Loucy (cell line): ENCODE measurements around the gene NDST4.

Experiments used
- H2AFZ ChIP-seq: fragments of 200-600 bp; sonication (generic); 2 replicates; pipeline ENCODE4 v1.6.0; 2016; ENCODE audit warnings: antibody characterized with exemption, mild to moderate bottlenecking, low read length, moderate library complexity
- H3F3A ChIP-seq: fragments of 200-600 bp; 2 replicates; pipeline ENCODE4 v1.6.0; 2016; ENCODE audit warnings: antibody characterized with exemption, low read depth, mild to moderate bottlenecking
- H3K27me3 ChIP-seq: fragments of 200-600 bp; sonication (generic); 2 replicates; pipeline ENCODE4 v1.6.1; 2014; ENCODE audit warnings: low read length, mild to moderate bottlenecking; ENCODE audit not compliant: insufficient read depth, poor library complexity, severe bottlenecking
- H3K36me3 ChIP-seq: fragments of 200-600 bp; sonication (generic); 2 replicates; pipeline ENCODE4 v1.6.1; 2016; ENCODE audit warnings: low read length; ENCODE audit not compliant: insufficient read depth
- H3K4me1 ChIP-seq: fragments of 200-600 bp; sonication (generic); 2 replicates; pipeline ENCODE4 v1.5.1; 2014; ENCODE audit warnings: low read length, mild to moderate bottlenecking; ENCODE audit not compliant: insufficient read depth, poor library complexity, severe bottlenecking
- H3K4me2 ChIP-seq: fragments of 200-600 bp; sonication (generic); 2 replicates; pipeline ENCODE4 v1.6.0; 2014; ENCODE audit warnings: antibody characterized with exemption, low read length, low read depth, mild to moderate bottlenecking; ENCODE audit not compliant: poor library complexity, severe bottlenecking
- H3K4me3 ChIP-seq: fragments of 200-600 bp; sonication (generic); 2 replicates; pipeline ENCODE4 v1.5.1; 2014; ENCODE audit warnings: low read length, mild to moderate bottlenecking, mixed read lengths; ENCODE audit not compliant: poor library complexity, severe bottlenecking
- H3K79me2 ChIP-seq: fragments of 200-600 bp; sonication (generic); 2 replicates; pipeline ENCODE4 v1.6.1; 2014; ENCODE audit warnings: low read length; ENCODE audit not compliant: insufficient read depth
- H3K9ac ChIP-seq: fragments of 200-600 bp; sonication (generic); 2 replicates; pipeline ENCODE4 v1.6.0; 2014; ENCODE audit warnings: mild to moderate bottlenecking, low read depth, low read length, moderate library complexity; ENCODE audit not compliant: poor library complexity, severe bottlenecking
- H3K9me2 ChIP-seq: fragments of 200-600 bp; sonication (generic); replicated peaks from 2 replicates; pipeline ENCODE4 v1.6.1; 2016; ENCODE audit warnings: low read depth, low read length, mixed read lengths
- H3K9me3 ChIP-seq: fragments of 200-600 bp; sonication (generic); 2 replicates; pipeline ENCODE4 v1.6.1; 2014; ENCODE audit warnings: mild to moderate bottlenecking, antibody characterized with exemption, low read length, low read depth; ENCODE audit not compliant: insufficient read depth
- H4K20me1 ChIP-seq: fragments of 200-600 bp; sonication (generic); 2 replicates; pipeline ENCODE4 v1.6.0; 2014; ENCODE audit warnings: antibody characterized with exemption, low read length, mild to moderate bottlenecking; ENCODE audit not compliant: insufficient read depth, poor library complexity, severe bottlenecking
- CTCF ChIP-seq: fragments of 200-600 bp; sonication (generic); conservative IDR thresholded peaks from 2 replicates; pipeline ENCODE4 v1.5.1; 2014; ENCODE audit warnings: mild to moderate bottlenecking, antibody characterized with exemption, low read length
- EZH2phosphoT487 ChIP-seq: fragments of 200-600 bp; IDR thresholded peaks from 2 replicates; pipeline ENCODE4 v1.6.1; 2018; ENCODE audit warnings: antibody characterized with exemption, mild to moderate bottlenecking, moderate library complexity, borderline replicate concordance

NDST4 gene

GRCh38 chr4:115149106-115149505 is 35.7 kb upstream of the NDST4 start:
- no peak overlapping the region for H3K4me2 ChIP-seq
- H3K9ac ChIP-seq: no peak overlapping the region
- H3K4me1 ChIP-seq: no peaks in the 10 kb centered on the region
- no peaks in the 10 kb centered on the region for H3K9me2 ChIP-seq
- no peaks in the 10 kb centered on the region for H3K79me2 ChIP-seq
- no peaks in the 10 kb centered on the region for H3K9me3 ChIP-seq
- no peaks in the 10 kb centered on the region for H3F3A ChIP-seq
- H4K20me1 ChIP-seq: no peaks in the 10 kb centered on the region
- no peak overlapping the region for H3K4me3 ChIP-seq
- TF ChIP-seq EZH2phosphoT487 (no peak), CTCF (no peak)
- H2AFZ ChIP-seq: no peak overlapping the region
- H3K36me3 ChIP-seq: no peaks in the 10 kb centered on the region
- H3K27me3 ChIP-seq: no peaks in the 10 kb centered on the region

GRCh38 chr4:115145393-115146160 is 32.2 kb upstream of the NDST4 start:
- no peaks in the 10 kb centered on the region for H4K20me1 ChIP-seq
- no peaks in the 10 kb centered on the region for H3K36me3 ChIP-seq
- H3K9me2 ChIP-seq: no peaks in the 10 kb centered on the region
- no peak overlapping the region for H3K9ac ChIP-seq
- no peak overlapping the region for H3K4me2 ChIP-seq
- H2AFZ ChIP-seq: no peak overlapping the region
- TF ChIP-seq EZH2phosphoT487: no peak
- no peak for TF ChIP-seq CTCF
- H3K79me2 ChIP-seq: no peaks in the 10 kb centered on the region
- H3F3A ChIP-seq: no peaks in the 10 kb centered on the region
- H3K4me3 ChIP-seq: no peak overlapping the region
- H3K27me3 ChIP-seq: no peaks in the 10 kb centered on the region
- H3K9me3 ChIP-seq: no peaks in the 10 kb centered on the region
- no peaks in the 10 kb centered on the region for H3K4me1 ChIP-seq

- no peak for TF ChIP-seq CTCF
- TF ChIP-seq EZH2phosphoT487: no peak
- no peak overlapping the region for H3K4me3 ChIP-seq
- no peaks in the 10 kb centered on the region for H3K36me3 ChIP-seq
- no peaks in the 10 kb centered on the region for H4K20me1 ChIP-seq
- no peak overlapping the region for H3K9ac ChIP-seq
- no peaks in the 10 kb centered on the region for H3K9me3 ChIP-seq
- H3K27me3 ChIP-seq: no peaks in the 10 kb centered on the region
- H3K4me1 ChIP-seq: no peaks in the 10 kb centered on the region
- no peaks in the 10 kb centered on the region for H3F3A ChIP-seq
- no peaks in the 10 kb centered on the region for H3K9me2 ChIP-seq
- H2AFZ ChIP-seq: no peak overlapping the region
- H3K4me2 ChIP-seq: no peak overlapping the region
- H3K79me2 ChIP-seq: no peaks in the 10 kb centered on the region
Measured at GRCh38 chr4:115128037-115128436, 14.6 kb upstream of the NDST4 start.
